Measurements from ENCODE around the gene ETNPPL.

The ETNPPL gene

DNA sequence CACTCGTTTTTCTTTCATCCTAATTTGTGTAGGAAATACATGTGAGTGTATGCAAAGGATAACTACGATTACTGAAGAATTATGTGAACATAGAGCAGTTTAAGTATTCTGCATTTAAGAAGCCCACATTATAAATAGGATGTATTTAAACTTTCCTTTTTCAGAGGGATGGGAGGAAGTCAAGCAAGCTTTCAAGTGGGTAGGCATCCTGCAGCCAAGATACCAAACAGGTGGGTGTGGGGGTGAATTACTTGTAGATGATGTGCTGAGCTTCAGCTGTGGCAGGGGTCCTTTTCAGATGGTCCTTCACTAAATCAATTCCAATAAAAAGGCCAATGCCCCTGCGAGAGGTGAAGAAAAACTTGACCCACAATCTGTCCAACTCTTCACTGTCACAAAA is 16.3 kb downstream of the ETNPPL start:
- in situ Hi-C loops (cut with HindIII; ENCODE audit: low sequenced_read_pairs), result no loop called here
- H3K4me3 ChIP-seq (ENCODE audit: low read depth, low read length), result no peak overlapping the region
- TF ChIP-seq, protein P1, sequence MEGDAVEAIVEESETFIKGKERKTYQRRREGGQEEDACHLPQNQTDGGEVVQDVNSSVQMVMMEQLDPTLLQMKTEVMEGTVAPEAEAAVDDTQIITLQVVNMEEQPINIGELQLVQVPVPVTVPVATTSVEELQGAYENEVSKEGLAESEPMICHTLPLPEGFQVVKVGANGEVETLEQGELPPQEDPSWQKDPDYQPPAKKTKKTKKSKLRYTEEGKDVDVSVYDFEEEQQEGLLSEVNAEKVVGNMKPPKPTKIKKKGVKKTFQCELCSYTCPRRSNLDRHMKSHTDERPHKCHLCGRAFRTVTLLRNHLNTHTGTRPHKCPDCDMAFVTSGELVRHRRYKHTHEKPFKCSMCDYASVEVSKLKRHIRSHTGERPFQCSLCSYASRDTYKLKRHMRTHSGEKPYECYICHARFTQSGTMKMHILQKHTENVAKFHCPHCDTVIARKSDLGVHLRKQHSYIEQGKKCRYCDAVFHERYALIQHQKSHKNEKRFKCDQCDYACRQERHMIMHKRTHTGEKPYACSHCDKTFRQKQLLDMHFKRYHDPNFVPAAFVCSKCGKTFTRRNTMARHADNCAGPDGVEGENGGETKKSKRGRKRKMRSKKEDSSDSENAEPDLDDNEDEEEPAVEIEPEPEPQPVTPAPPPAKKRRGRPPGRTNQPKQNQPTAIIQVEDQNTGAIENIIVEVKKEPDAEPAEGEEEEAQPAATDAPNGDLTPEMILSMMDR (IDR thresholded peaks at IDR 0.05; ENCODE audit: low read depth, low read length, missing control alignments), result no peak
- no peak for DNase-seq (ENCODE audit: low read depth)

GRCh38 chr4:108744307-108744706 is 18.5 kb downstream of the ETNPPL start:
- H3K4me3 ChIP-seq (ENCODE audit: low read depth, low read length), result no peak overlapping the region
- DNase-seq (ENCODE audit: low read depth), result no peak
- in situ Hi-C loops (cut with HindIII; ENCODE audit: low sequenced_read_pairs), result no loop called here
- TF ChIP-seq, protein P1 (IDR thresholded peaks at IDR 0.05; ENCODE audit: low read depth, low read length, missing control alignments), result no peak

- TF ChIP-seq, protein P1 (IDR thresholded peaks at IDR 0.05; ENCODE audit: low read depth, low read length, missing control alignments), result no peak
- in situ Hi-C loops (cut with HindIII; ENCODE audit: low sequenced_read_pairs), result no loop called here
- no peak for DNase-seq (ENCODE audit: low read depth)
- no peak overlapping the region for H3K4me3 ChIP-seq (ENCODE audit: low read depth, low read length)
Measured at GRCh38 chr4:108742451-108743420, 20.1 kb downstream of the ETNPPL start.

DNA sequence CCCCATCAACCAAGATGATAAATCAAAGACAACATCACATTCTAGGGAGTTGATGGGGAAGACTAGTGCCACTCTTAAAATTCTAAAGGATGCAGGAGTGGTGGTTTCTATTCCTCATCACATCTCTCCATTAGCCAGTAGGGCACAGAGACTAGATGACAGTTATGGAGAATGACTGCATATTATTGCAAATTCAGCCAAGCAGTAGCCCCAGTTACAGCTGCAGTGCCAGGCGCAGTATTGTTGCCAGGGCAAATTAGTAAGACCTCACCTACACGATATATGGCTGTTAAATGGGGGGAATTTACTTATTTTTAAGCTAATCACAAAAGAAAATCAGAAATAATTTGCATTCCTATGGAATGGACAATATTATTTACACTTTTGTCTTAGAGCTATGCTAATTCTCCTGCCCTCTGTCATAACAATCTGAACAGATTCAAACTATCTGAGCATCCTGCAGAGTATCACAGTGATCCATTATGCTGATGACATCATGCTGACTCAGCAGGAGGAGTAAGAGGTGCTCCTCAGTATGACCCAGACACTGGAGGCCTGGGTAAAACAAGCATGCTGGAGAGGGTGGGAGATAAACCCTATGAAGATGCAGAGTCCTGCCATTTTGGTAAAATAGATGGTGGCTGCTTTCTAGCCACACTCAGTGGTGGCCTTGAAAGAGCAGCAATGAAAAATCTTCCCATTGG is 24.7 kb downstream of the ETNPPL start:
- TF ChIP-seq, protein P1 (IDR thresholded peaks at IDR 0.05; ENCODE audit: low read depth, low read length, missing control alignments), result no peak

DNA sequence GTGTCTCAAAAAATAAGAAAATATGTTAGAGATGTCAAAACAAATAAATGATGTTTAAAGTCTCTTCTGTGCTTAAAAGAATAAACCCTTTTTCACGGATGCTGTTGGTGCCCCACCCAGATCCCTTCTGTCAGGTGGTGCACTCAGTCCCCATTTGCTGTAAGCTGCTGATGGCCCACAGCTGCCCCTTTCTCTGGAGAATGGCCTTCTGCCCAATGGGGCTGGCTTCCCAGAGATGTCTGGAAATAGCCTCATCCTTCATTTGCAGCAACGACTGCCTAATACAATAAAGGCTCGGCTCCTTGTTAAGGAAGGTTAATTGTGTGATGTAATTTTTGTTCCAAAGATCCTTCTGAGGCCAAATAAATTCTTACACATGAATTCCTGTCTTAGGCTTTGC is 31.8 kb downstream of the ETNPPL start:
- DNase-seq (ENCODE audit: low read depth), result no peak
- in situ Hi-C loops (cut with HindIII; ENCODE audit: low sequenced_read_pairs), result no loop called here
- TF ChIP-seq, protein P1 (IDR thresholded peaks at IDR 0.05; ENCODE audit: low read depth, low read length, missing control alignments), result no peak
- H3K4me3 ChIP-seq (ENCODE audit: low read depth, low read length), result no peak overlapping the region

More for the DNA sequence above, 24.7 kb downstream of the ETNPPL start:
- no peak overlapping the region for H3K4me3 ChIP-seq (ENCODE audit: low read depth, low read length)
- no peak for DNase-seq (ENCODE audit: low read depth)
- in situ Hi-C loops (cut with HindIII; ENCODE audit: low sequenced_read_pairs), result no loop called here

- TF ChIP-seq, protein P1 (IDR thresholded peaks at IDR 0.05; ENCODE audit: low read depth, low read length, missing control alignments), result no peak
- H3K4me3 ChIP-seq (ENCODE audit: low read depth, low read length), result no peak overlapping the region
- DNase-seq (ENCODE audit: low read depth), result no peak
- in situ Hi-C loops (cut with HindIII; ENCODE audit: low sequenced_read_pairs), result no loop called here
Measured at GRCh38 chr4:108730579-108730978, 32.3 kb downstream of the ETNPPL start.

All from astrocyte of the cerebellum (primary cell).